H1 (cell line): ENCODE results near the gene OSBP2.

Experiments
- CTCF ChIP-seq, 3 experiments: IDR thresholded peaks; 1 replicate in 2 of 3; 2 replicates in 1 of 3; pipeline versions ENCODE4 v1.5.1 to v1.6.1; 2011; ENCODE audit warnings: low read length in 3 of 3, mild to moderate bottlenecking in 3 of 3, inconsistent platforms in 2 of 3, low read depth in 1 of 3, moderate library complexity in 1 of 3; ENCODE audit not compliant: insufficient read depth in 1 of 3; ENCODE audit errors: control extremely low read depth in 1 of 3
- POLR2AphosphoS5 ChIP-seq: IDR thresholded peaks from 2 replicates; pipeline ENCODE4 v1.6.1; 2011; ENCODE audit warnings: low read depth, low read length
- SP2 ChIP-seq: IDR thresholded peaks from 2 replicates; pipeline ENCODE4 v1.6.1; 2012; ENCODE audit warnings: mild to moderate bottlenecking, low read length, inconsistent platforms
- TEAD4 ChIP-seq: IDR thresholded peaks from 2 replicates; pipeline ENCODE4 v1.6.1; 2012; ENCODE audit warnings: low read depth, low read length, inconsistent platforms, mixed read lengths

GRCh38 chr22:30671071-30671470 is 23.6 kb upstream of the OSBP2 start:
- no peak for TF ChIP-seq TEAD4
- TF ChIP-seq CTCF (IDR thresholded peaks at IDR 0.05; ENCODE audit: control extremely low read depth in 1 of 3, insufficient read depth in 1 of 3, low read depth in 1 of 3, low read length in 3 of 3): no peak
- TF ChIP-seq SP2: no peak
- TF ChIP-seq POLR2AphosphoS5: no peak
